K562 (cell line): ENCODE data around the gene FRMD3. TPM values are rescaled to one million over a fixed set of nuclear protein-coding genes. Genes with fewer than 3 reads are reported as not detected.

Experiments used
- ATAC-seq: fragments of 200-7000 bp; cut with Tn5 transposase; 3 replicates; pipeline ENCODE4 v1.9.1; 2020; ENCODE audit warnings: moderate library complexity
- BruUV-seq: library from RNA; stranded (reverse); fragments of 400-500 nt; replicated peaks from 2 replicates; lab custom pipeline; 2021; lab: Mats Ljungman, UMichigan
- CTCF ChIA-PET: fragments of 300-600 bp; formaldehyde crosslinking; extraction: SDS; loops from one replicate; lab custom pipeline; 2021; ENCODE audit warnings: low intra/inter-chr PET ratio; lab: Yijun Ruan, JAX
- POLR2A ChIA-PET: fragments of 300-600, 350-650 bp; sonication (Branson Sonifier 250); formaldehyde crosslinking; extraction: SDS; loops from one replicate; lab custom pipeline; 2021; ENCODE audit warnings: antibody characterized with exemption, inconsistent platforms; lab: Yijun Ruan, JAX
- DNase-seq, 4 experiments: peaks; one replicate each; pipeline versions ENCODE4 v3.0.0 to v3.0.0-alpha.2; 2011 to 2018; ENCODE audit warnings: low spot score in 3 of 4, mixed read lengths in 3 of 4; ENCODE audit errors: extremely low read depth in 1 of 4
- FAIRE-seq: peaks from 2 replicates; lab custom pipeline; 2011; peaks lifted over from hg19 to GRCh38; lab: Jason Lieb, UNC
- H2AFZ ChIP-seq: 2 replicates; pipeline ENCODE4 v1.6.0; 2011; ENCODE audit warnings: low read depth, low read length, control low read depth, inconsistent platforms
- H3K27ac ChIP-seq: fragments of 200-600 bp; 3 replicates; pipeline ENCODE4 v1.8.0; 2011; ENCODE audit warnings: low read depth, mild to moderate bottlenecking, control low read depth, inconsistent platforms, low read length, moderate library complexity, mixed read lengths; ENCODE audit errors: extremely low read depth
- H3K27me3 ChIP-seq, 2 experiments: fragments of 300-600 bp in 1 of 2; 2 replicates in 1 of 2; 3 replicates in 1 of 2; pipeline versions ENCODE4 v1.6.0 to v1.8.0; 2011; ENCODE audit warnings: inconsistent platforms in 2 of 2, low read length in 2 of 2, mild to moderate bottlenecking in 1 of 2, mixed read lengths in 1 of 2, moderate library complexity in 1 of 2; ENCODE audit not compliant: control insufficient read depth in 2 of 2, insufficient read depth in 2 of 2
- H3K36me3 ChIP-seq: fragments of 300-600 bp; 3 replicates; pipeline ENCODE4 v1.8.0; 2011; ENCODE audit warnings: mild to moderate bottlenecking, low read length, inconsistent platforms; ENCODE audit not compliant: control insufficient read depth, insufficient read depth
- H3K4me1 ChIP-seq, 2 experiments: fragments of 200-600 bp in 1 of 2; replicated peaks in 1 of 2; 2 replicates in 1 of 2; 3 replicates in 1 of 2; pipeline versions ENCODE4 v1.5.1 to v1.8.0; 2011; ENCODE audit warnings: inconsistent platforms in 2 of 2, low read length in 2 of 2, mild to moderate bottlenecking in 1 of 2, mixed read lengths in 1 of 2, moderate library complexity in 1 of 2; ENCODE audit not compliant: control insufficient read depth in 2 of 2, insufficient read depth in 2 of 2
- H3K4me2 ChIP-seq: 2 replicates; pipeline ENCODE4 v1.6.1; 2011; ENCODE audit warnings: low read length, control low read depth, inconsistent platforms, mixed read lengths; ENCODE audit not compliant: insufficient read depth
- H3K4me3 ChIP-seq: fragments of 200-600 bp; sonication (generic), shearing (Covaris generic); 2 replicates; pipeline ENCODE4 v1.5.1; 2016; ENCODE audit warnings: control low read depth, inconsistent platforms
- H3K79me2 ChIP-seq: fragments of 200-600 bp; 3 replicates; pipeline ENCODE4 v1.8.0; 2011; ENCODE audit warnings: low read length, inconsistent platforms; ENCODE audit not compliant: control insufficient read depth, insufficient read depth
- H3K9ac ChIP-seq, 2 experiments: 2 replicates each; pipeline versions ENCODE4 v1.6.0 to v1.6.1; 2011; ENCODE audit warnings: low read depth in 2 of 2, low read length in 2 of 2, control low read depth in 1 of 2, inconsistent platforms in 1 of 2, mild to moderate bottlenecking in 1 of 2, mixed read lengths in 1 of 2; ENCODE audit not compliant: insufficient read depth in 1 of 2
- H3K9me1 ChIP-seq: one replicate; pipeline ENCODE4 v1.6.0; 2011; ENCODE audit warnings: inconsistent platforms, mild to moderate bottlenecking, low read length, moderate library complexity; ENCODE audit not compliant: control insufficient read depth, insufficient read depth
- H3K9me3 ChIP-seq: replicated peaks from 2 replicates; pipeline ENCODE4 v1.5.1; 2011; ENCODE audit warnings: low read depth, low read length, inconsistent platforms; ENCODE audit not compliant: control insufficient read depth, insufficient read depth
- H4K20me1 ChIP-seq: replicated peaks from 2 replicates; pipeline ENCODE4 v1.6.1; 2011; ENCODE audit warnings: low read length, inconsistent platforms, mixed read lengths; ENCODE audit not compliant: control insufficient read depth, insufficient read depth
- NCOA2 ChIP-seq, 2 experiments: fragments of 450-650 bp; IDR thresholded peaks; 2 replicates each; pipeline ENCODE4 v1.6.1; 2018; ENCODE audit warnings: mild to moderate bottlenecking in 2 of 2, moderate library complexity in 1 of 2; ENCODE audit not compliant: partially characterized antibody in 2 of 2
- RAD21 ChIP-seq, 2 experiments: fragments of 250-450 bp in 1 of 2; fragments of 450-650 bp in 1 of 2; sonication (Bioruptor Pico) in 1 of 2; formaldehyde crosslinking in 1 of 2; IDR thresholded peaks in 1 of 2; conservative IDR thresholded peaks in 1 of 2; 2 replicates each; pipeline versions ENCODE4 v1.4.0 to v1.8.0; 2020 to 2022; ENCODE audit warnings: mild to moderate bottlenecking in 2 of 2, moderate library complexity in 1 of 2
- REST ChIP-seq, 2 experiments: fragments of 450-650 bp; formaldehyde crosslinking in 1 of 2; IDR thresholded peaks; 2 replicates each; pipeline versions ENCODE4 v1.4.0 to v1.6.1; 2014 to 2020; ENCODE audit warnings: mild to moderate bottlenecking in 2 of 2, borderline replicate concordance in 1 of 2, low read depth in 1 of 2
- SAP30 ChIP-seq: fragments of 200-600 bp; sonication (generic); IDR thresholded peaks from 2 replicates; pipeline ENCODE4 v1.6.1; 2012; ENCODE audit warnings: borderline replicate concordance, low read depth, mild to moderate bottlenecking, moderate library complexity, low read length, control low read depth, inconsistent platforms; ENCODE audit not compliant: insufficient read depth, poor library complexity, severe bottlenecking
- TEAD1 ChIP-seq, 2 experiments: fragments of 450-650 bp in 1 of 2; sonication (generic) in 1 of 2; formaldehyde crosslinking; IDR thresholded peaks; 2 replicates each; pipeline versions ENCODE4 v1.4.0 to v1.8.0; 2020 to 2022; ENCODE audit warnings: mild to moderate bottlenecking in 2 of 2, missing genetic modification reagents in 1 of 2
- TEAD4 ChIP-seq, 2 experiments: sonication (generic) in 1 of 2; formaldehyde crosslinking in 1 of 2; IDR thresholded peaks; 2 replicates each; pipeline versions ENCODE4 v1.6.1 to v1.8.0; 2012 to 2022; ENCODE audit warnings: borderline replicate concordance in 1 of 2, inconsistent platforms in 1 of 2, low read length in 1 of 2, mild to moderate bottlenecking in 1 of 2, missing genetic modification reagents in 1 of 2
- ZNF398 ChIP-seq: fragments of 250-450 bp; sonication (Bioruptor Pico); IDR thresholded peaks from 2 replicates; pipeline ENCODE4 v1.8.0; 2021; ENCODE audit warnings: moderate library complexity, mild to moderate bottlenecking, inconsistent platforms
- ZNF561 ChIP-seq: fragments of 450-650 bp; formaldehyde crosslinking; conservative IDR thresholded peaks from 2 replicates; pipeline ENCODE4 v1.4.0; 2020; ENCODE audit warnings: mild to moderate bottlenecking, moderate library complexity
- WGBS: fragments of 100-300 bp; shearing (Covaris generic); methylation state at CpG from one replicate; pipeline ENCODE4 v1.1.6; 2016; ENCODE audit warnings: low coverage, mixed read lengths; ENCODE audit not compliant: insufficient coverage; ENCODE audit errors: missing lambda C conversion rate; 5-methylcytosine and 5-hydroxymethylcytosine counted together
- in situ Hi-C: fragments of 300-500 bp; cut with MboI; formaldehyde crosslinking; loops from 4 replicates; pipeline ENCODE4 v1.15.0; 2018; ENCODE audit warnings: inconsistent platforms, mixed read lengths
- intact Hi-C: fragments of 100-400 bp; cut with micrococcal nuclease; formaldehyde crosslinking; loops from 2 replicates; pipeline ENCODE4 v1.14.2; 2022
- polyA plus RNA-seq, 8 experiments: library from polyadenylated mRNA; depleted of rRNA in 4 of 8; stranded (reverse) in 5 of 8; unstranded in 3 of 8; fragments of >200 nt; fragmentation: Nextera tagmentation in 2 of 8; fragmentation: Illumina TruSeq in 1 of 8; extraction: Ambion mirVana in 2 of 8; extraction: Trizol in 1 of 8; gene quantifications; 2 replicates each; pipeline versions ENCODE4 v1.2.1 to v1.2.3, GENCODE V29; 2011 to 2014; ENCODE audit warnings: inconsistent platforms in 1 of 8, missing spikeins in 1 of 8
- total RNA-seq, 7 experiments: library from RNA; depleted of rRNA in 6 of 7; stranded (reverse); fragments of >200 nt in 6 of 7; fragmentation: Illumina TruSeq in 2 of 7; extraction: Trizol in 2 of 7; gene quantifications; 2 replicates each; pipeline versions ENCODE4 v1.2.1 to v1.2.3, GENCODE V29; 2011 to 2021; ENCODE audit warnings: low replicate concordance in 1 of 7

The FRMD3 gene
- total and polyA plus RNA-seq, 9 of the 15 experiments (the other 6 are each of a cell fraction or from before 2014, with no cell fraction given): 0.09 to 0.51 (median 0.21) TPM

DNA sequence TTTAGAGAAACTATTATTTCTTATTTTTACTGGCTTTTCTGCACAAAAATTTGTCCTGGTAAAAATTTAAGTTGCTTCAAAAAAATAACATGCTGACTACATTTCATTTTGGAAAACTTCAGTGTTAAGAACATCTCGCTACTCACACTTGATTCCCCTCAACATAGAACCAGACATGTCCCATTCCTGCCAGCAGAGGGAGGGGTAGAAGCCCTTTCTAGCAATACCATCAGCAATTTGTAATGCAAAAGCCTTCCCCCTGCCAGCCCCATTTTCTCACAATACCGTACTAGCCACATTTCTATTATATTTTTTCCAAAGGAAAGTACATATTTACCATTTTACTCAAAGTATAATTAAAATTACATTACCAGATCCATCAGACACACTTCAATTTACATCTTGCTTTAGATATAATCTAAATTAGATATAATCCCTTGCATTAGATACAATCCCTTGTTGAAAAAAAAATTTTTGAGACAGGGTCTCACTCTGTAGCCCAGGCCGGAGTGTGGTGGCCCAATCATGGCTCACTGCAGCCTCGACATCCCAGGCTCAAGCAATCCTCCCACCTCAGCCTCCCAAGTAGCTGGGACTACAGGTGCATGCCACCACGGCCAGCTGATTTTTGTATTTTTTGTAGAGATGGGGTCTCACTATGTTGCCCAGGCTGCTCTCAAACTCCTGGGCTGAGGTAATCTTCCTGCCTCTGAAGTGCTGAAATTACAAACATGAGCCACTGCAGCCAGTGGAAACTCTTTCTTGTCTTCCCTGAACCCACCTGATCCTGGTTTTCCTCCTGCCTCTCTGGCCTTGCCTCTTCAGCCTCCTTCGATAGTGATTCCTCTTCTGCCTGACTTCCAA lies 45.2 kb upstream of the FRMD3 start:
- 16% methylated on average over 5 of the region's 6 CpGs for WGBS
- CTCF ChIA-PET: no interaction called here
- peak; percentile 87 for ATAC-seq
- Histone ChIP-seq H3K27me3 (no peaks in the 10 kb centered on the region), H4K20me1 (no peaks in the 10 kb centered on the region), H3K9me3 (no peaks in the 10 kb centered on the region), H3K4me1 (no peaks in the 10 kb centered on the region), H3K9ac (no peak overlapping the region), H3K27ac (no peak overlapping the region), H3K9me1 (no peaks in the 10 kb centered on the region), H3K36me3 (no peaks in the 10 kb centered on the region), H3K4me3 (no peak overlapping the region), H2AFZ (no peak overlapping the region), H3K4me2 (no peak overlapping the region), H3K79me2 (no peaks in the 10 kb centered on the region)
- BruUV-seq: no TSS peak
- peak; percentile 41 to 50 (median 46) for DNase-seq
- POLR2A ChIA-PET: no interaction called here
- intact Hi-C loops: loop anchor here (2.0 kb wide), 1 partner anchor 65 kb away; no protein-coding TSS in a partner anchor
- peak; percentile 55 for FAIRE-seq
- in situ Hi-C loops: no loop called here
- TF ChIP-seq ZNF561 (no peak), ZNF398 (no peak), RAD21 (CRISPR knock-in tag; conservative IDR thresholded peaks at IDR 0.05 in 1 of 2, IDR thresholded peaks at IDR 0.05 in 1 of 2) (peak in 1 of 2 experiments; percentile 12; a peak in 1 of 4 replicates), TEAD4 (IDR thresholded peaks at IDR 0.05; ENCODE audit: low read length) (peak; percentile 77), TEAD4 (CRISPR knock-in tag; IDR thresholded peaks at IDR 0.05; ENCODE audit: borderline replicate concordance) (no peak), REST (IDR thresholded peaks at IDR 0.05; ENCODE audit: borderline replicate concordance) (peak; percentile 9; the same call in 1 of the 2 replicates), REST (CRISPR knock-in tag; IDR thresholded peaks at IDR 0.05; ENCODE audit: low read depth) (no peak), NCOA2 (IDR thresholded peaks at IDR 0.05; ENCODE audit: partially characterized antibody in 2 of 2) (no peak), TEAD1 (CRISPR knock-in tag; IDR thresholded peaks at IDR 0.05) (peak; percentile 96 to 97), SAP30 (no peak)
